Ishikawa (cell line): Measurements from ENCODE around the gene FKBP15.

Source experiments
- CEBPB ChIP-seq: IDR thresholded peaks from 2 replicates; pipeline ENCODE4 v1.6.1; 2012
- CREB1 ChIP-seq: IDR thresholded peaks from 2 replicates; pipeline ENCODE4 v1.6.1; 2012; ENCODE audit warnings: low read depth
- EGR1 ChIP-seq: IDR thresholded peaks from 2 replicates; pipeline ENCODE4 v1.6.1; 2012
- EP300 ChIP-seq: IDR thresholded peaks from 2 replicates; pipeline ENCODE4 v1.6.1; 2012; ENCODE audit warnings: borderline replicate concordance
- FOXM1 ChIP-seq: IDR thresholded peaks from 2 replicates; pipeline ENCODE4 v1.6.1; 2012; ENCODE audit warnings: low read depth, borderline replicate concordance
- MAX ChIP-seq: IDR thresholded peaks from 2 replicates; pipeline ENCODE4 v1.6.1; 2012
- NFIC ChIP-seq: IDR thresholded peaks from 2 replicates; pipeline ENCODE4 v1.6.1; 2012
- RAD21 ChIP-seq: IDR thresholded peaks from 2 replicates; pipeline ENCODE4 v1.6.1; 2012; ENCODE audit warnings: low read depth
- REST ChIP-seq: IDR thresholded peaks from 2 replicates; pipeline ENCODE4 v1.6.1; 2012; ENCODE audit warnings: low read depth, mild to moderate bottlenecking
- TAF1 ChIP-seq: IDR thresholded peaks from 2 replicates; pipeline ENCODE4 v1.6.1; 2012; ENCODE audit warnings: low read depth, mild to moderate bottlenecking
- TCF12 ChIP-seq: IDR thresholded peaks from 2 replicates; pipeline ENCODE4 v1.6.1; 2012; ENCODE audit warnings: low read depth
- TEAD4 ChIP-seq: IDR thresholded peaks from 2 replicates; pipeline ENCODE4 v1.6.1; 2012
- YY1 ChIP-seq: IDR thresholded peaks from 2 replicates; pipeline ENCODE4 v1.6.1; 2012; ENCODE audit warnings: low read depth
- ZBTB7A ChIP-seq: IDR thresholded peaks from 2 replicates; pipeline ENCODE4 v1.6.1; 2012; ENCODE audit warnings: low read depth
- TF ChIP-seq, protein P1 (sequence below): IDR thresholded peaks from 2 replicates; pipeline ENCODE4 v1.6.1; 2012

Gene FKBP15

DNA sequence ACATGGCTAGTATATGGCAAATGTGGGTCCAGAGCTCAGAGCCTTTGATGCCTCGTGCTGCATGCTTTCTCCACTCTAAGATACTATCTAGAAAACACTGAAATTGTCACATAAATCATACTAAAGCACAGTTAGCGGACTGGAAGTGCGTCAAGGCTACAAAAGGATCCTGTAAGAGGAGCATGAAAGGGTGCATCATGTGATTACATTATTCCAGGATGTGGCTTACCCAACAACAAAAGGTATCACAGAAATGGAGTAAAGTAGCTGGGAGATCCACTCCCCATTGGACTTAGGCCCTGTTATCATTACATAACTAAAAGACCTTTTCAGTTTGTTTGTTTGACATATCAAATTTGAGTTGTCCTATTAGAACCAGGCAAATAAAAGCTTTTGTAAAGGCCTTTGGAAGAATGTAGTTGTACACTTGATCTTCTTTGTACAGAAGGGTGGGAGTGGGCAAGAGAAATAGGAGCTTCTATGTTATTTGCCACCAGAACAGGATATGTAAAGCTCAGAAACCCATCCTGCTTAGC, 7.1 kb upstream of the FKBP15 start:
- TF ChIP-seq ZBTB7A (no peak), REST (no peak), NFIC (no peak), TEAD4 (no peak), YY1 (no peak), TCF12 (no peak), EP300 (no peak), MAX (no peak), TAF1 (no peak), CEBPB (no peak), FOXM1 (no peak), EGR1 (no peak), RAD21 (no peak), CREB1 (no peak)
- TF ChIP-seq, protein P1, sequence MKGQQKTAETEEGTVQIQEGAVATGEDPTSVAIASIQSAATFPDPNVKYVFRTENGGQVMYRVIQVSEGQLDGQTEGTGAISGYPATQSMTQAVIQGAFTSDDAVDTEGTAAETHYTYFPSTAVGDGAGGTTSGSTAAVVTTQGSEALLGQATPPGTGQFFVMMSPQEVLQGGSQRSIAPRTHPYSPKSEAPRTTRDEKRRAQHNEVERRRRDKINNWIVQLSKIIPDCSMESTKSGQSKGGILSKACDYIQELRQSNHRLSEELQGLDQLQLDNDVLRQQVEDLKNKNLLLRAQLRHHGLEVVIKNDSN, result no peak

DNA sequence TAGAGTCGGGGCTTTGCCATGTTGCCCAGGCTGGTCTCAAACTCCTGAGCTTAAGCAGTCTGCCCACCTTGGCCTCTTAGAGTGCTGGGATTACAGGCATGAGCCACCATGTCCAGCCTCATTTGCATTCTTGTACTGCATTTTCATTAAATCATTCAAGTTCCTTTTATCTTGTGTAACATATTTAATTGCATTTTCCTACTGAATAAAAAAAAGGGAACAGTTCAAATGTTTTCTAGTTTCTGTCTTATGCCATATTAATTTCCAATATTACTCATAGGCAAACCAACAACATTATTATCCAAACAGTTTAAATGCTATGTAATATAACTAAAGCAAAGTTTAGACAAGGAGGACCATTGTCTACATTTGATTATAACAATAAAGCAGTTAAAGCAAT, 6.4 kb upstream of the FKBP15 start:
- TF ChIP-seq ZBTB7A, result no peak
- TF ChIP-seq TEAD4, result no peak
- TF ChIP-seq CREB1, result no peak
- TF ChIP-seq CEBPB, result no peak
- TF ChIP-seq MAX, result no peak
- TF ChIP-seq FOXM1, result no peak
- no peak for TF ChIP-seq EGR1
- TF ChIP-seq YY1, result no peak
- TF ChIP-seq, protein P1, result no peak
- TF ChIP-seq EP300, result no peak
- no peak for TF ChIP-seq NFIC
- TF ChIP-seq TAF1, result no peak
- TF ChIP-seq REST, result no peak
- no peak for TF ChIP-seq TCF12
- no peak for TF ChIP-seq RAD21

DNA sequence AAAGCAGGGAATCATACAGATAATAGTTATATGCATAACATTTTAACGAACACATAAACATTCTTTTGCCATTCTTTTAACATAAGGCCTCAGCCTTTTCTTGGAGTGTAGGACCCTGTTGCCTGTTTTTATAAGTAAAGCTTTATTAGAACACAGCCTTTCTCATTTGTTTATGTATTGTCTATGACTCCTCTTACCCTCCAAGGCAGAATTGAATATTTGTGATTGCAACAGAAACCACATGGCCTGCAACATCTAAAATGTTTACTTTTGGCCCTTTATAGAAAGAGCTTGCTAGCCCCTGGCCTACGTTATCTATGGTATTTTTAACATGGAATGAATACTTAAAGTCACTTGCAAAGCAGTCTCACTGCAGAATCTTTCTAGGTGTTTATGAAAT, 2.9 kb upstream of the FKBP15 start:
- no peak for TF ChIP-seq YY1
- TF ChIP-seq REST, result no peak
- no peak for TF ChIP-seq RAD21
- TF ChIP-seq TCF12, result no peak
- no peak for TF ChIP-seq EP300
- no peak for TF ChIP-seq CEBPB
- no peak for TF ChIP-seq TEAD4
- TF ChIP-seq, protein P1, result no peak
- no peak for TF ChIP-seq EGR1
- TF ChIP-seq FOXM1, result no peak
- TF ChIP-seq CREB1, result no peak
- no peak for TF ChIP-seq NFIC
- no peak for TF ChIP-seq ZBTB7A
- TF ChIP-seq TAF1, result no peak
- TF ChIP-seq MAX, result no peak

DNA sequence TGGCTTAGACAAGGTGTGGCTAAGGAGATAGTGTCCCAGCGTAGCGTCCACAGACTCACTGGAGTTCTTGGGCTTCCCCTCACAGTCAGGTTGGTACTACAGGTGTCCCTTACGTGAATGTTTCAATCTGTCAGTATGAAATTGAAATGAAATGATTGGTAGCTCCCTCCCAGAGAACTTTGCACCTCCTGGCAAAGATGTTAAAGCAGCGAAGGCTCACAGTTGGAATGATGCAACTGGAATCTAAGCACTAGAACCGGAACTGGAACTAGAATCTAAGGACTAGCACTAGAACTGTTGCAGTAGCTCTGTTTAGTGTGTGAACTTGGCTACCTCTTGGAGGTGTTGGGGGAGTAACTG, 1.4 kb upstream of the FKBP15 start:
- no peak for TF ChIP-seq CREB1
- TF ChIP-seq TCF12, result no peak
- TF ChIP-seq, protein P1, result no peak
- no peak for TF ChIP-seq MAX
- TF ChIP-seq CEBPB, result no peak
- no peak for TF ChIP-seq TAF1
- no peak for TF ChIP-seq EP300
- TF ChIP-seq RAD21, result no peak
- TF ChIP-seq YY1, result no peak
- no peak for TF ChIP-seq REST
